Fibroblast of the aortic adventitia (primary cell): Measurements from ENCODE around the gene ANKRD13D. TPM values are rescaled to one million over a fixed set of nuclear protein-coding genes. Genes with fewer than 3 reads are reported as not detected.
A peak's percentile ranks its signal among the peaks of the same experiment; 100 is the strongest.

ENCODE experiments used
- DNase-seq: peaks from one replicate; pipeline ENCODE4 v3.0.0-alpha.2; 2010; ENCODE audit warnings: low read depth
- H3K4me3 ChIP-seq: 2 replicates; pipeline ENCODE4 v1.5.1; 2011; ENCODE audit warnings: low read depth, mild to moderate bottlenecking, control low read depth, low read length, moderate library complexity
- CTCF ChIP-seq: IDR thresholded peaks from 2 replicates; pipeline ENCODE4 v1.5.1; 2011; ENCODE audit warnings: mild to moderate bottlenecking, low read length, control low read depth, inconsistent platforms; ENCODE audit not compliant: insufficient read depth
- total RNA-seq: library from RNA; depleted of rRNA; stranded (reverse); fragments of >200 nt; gene quantifications from 2 replicates; pipeline ENCODE4 v1.2.3, GENCODE V29; 2012; ENCODE audit warnings: low replicate concordance

The ANKRD13D gene
- total RNA-seq, 1 donor, result 25.3 TPM

- H3K4me3 ChIP-seq, result peak within 1 kb of the TSS; percentile 83
- no peak for TF ChIP-seq CTCF
- no peak for DNase-seq
Observed at GRCh38 chr11:67266449-67267187, 22.5 kb upstream of the ANKRD13D start, which contains the start of gene GRK2. Gene GRK2, plus strand, starts transcription at chr11:67266473. Its CDS starts 227 bp downstream, at chr11:67266700.

GRCh38 chr11:67267188-67268080 lies 21.7 kb upstream of the ANKRD13D start:
- DNase-seq, result no peak
- no peak for TF ChIP-seq CTCF
- peak overlapping the region; percentile 83 for H3K4me3 ChIP-seq

GRCh38 chr11:67268081-67268961 lies 20.8 kb upstream of the ANKRD13D start:
- no peak for TF ChIP-seq CTCF
- no peak for DNase-seq
- peak overlapping the region; percentile 83 for H3K4me3 ChIP-seq

GRCh38 chr11:67268962-67269268 lies 20.2 kb upstream of the ANKRD13D start:
- no peak for TF ChIP-seq CTCF
- no peak for DNase-seq
- H3K4me3 ChIP-seq, result no peak overlapping the region

- no peak for TF ChIP-seq CTCF
- peak overlapping the region; percentile 33 for H3K4me3 ChIP-seq
- DNase-seq, result no peak
Observed at GRCh38 chr11:67269401-67270255, 19.5 kb upstream of the ANKRD13D start.
